ENCODE results near the gene DRAXIN.

GRCh38 chr1:11671205-11671543, 20.3 kb upstream of the DRAXIN start:
- TF ChIP-seq CTCF (IDR thresholded peaks at IDR 0.05) (no peak), POLR2A (IDR thresholded peaks at IDR 0.05) (no peak)
